Urothelium cell line (cell line): ENCODE measurements around the gene KYNU.

Experiments used
- DNase-seq: peaks from one replicate; pipeline ENCODE4 v3.0.0; 2011; ENCODE audit warnings: low spot score, mixed read lengths
- FAIRE-seq: peaks from 2 replicates; lab custom pipeline; 2011; peaks lifted over from hg19 to GRCh38; lab: Jason Lieb, UNC

KYNU gene

DNA sequence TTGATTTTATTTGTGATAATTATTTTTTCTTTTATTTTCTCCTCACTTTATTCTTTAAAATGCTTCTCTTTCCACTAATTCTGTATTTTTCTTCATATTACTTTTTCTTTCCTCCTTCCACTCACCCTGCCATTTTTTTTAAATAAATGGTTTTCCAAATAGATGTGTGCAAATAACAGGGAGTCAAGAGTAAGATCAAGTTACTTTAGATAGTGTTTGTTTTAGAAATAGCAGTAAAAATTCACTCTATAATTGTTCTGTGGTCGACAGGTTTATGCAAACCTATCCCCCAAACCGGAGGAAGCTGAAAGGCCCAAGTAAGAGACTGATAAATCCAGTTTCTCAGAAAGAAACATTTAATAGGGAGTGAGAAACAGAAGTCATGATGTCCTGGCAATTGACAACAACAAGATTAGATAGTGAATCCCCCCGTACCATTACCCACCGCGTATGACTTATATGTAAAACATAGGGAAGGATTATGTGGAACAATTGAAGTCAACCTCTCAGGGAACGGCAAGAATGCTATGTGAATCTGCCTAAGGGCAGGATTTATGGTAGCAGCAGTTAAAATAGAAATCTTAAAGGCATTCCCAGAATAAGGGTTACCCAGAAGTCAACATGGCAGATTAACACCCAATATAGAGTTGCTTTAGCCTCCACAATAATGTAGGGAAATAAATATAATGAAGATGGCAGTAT is 75.5 kb downstream of the KYNU start:
- no peak for FAIRE-seq
- no peak for DNase-seq

DNA sequence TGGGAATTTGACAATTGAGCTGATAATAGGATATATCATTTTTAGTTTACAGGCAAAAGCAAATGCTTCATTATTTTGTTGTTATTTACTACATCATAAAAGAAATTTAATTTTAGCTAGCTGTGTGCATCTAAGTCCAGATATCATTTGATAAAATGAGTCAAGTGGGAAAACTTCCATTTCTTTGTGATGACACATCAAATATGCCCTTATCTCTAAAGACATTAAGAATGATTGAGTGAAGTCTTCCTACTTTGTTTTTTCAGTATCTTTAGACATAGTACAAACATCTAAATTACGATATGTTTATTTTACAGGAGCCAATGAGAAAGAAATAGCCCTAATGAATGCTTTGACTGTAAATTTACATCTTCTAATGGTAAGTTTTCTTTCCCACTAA is 77.0 kb downstream of the KYNU start:
- FAIRE-seq = no peak
- DNase-seq = no peak

DNA sequence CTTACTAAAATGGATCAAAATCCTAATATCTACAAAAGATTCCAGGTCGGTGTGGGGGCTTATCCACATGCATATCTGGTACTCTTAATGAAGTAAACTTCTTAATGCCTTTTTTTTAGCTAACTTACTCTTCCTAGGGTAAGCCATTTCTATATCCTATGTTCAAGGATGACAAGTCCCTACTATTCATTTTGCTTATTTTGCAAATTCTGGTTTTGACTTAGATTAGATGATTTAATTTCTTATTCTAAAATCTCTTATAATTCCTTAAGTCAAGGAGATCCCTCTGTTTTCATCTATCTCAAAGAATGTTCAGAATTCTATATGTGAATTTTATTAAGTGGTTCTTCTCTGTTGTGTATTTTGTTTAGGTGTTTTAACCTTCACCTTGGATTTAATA is 79.7 kb downstream of the KYNU start:
- FAIRE-seq = no peak
- DNase-seq = no peak

DNA sequence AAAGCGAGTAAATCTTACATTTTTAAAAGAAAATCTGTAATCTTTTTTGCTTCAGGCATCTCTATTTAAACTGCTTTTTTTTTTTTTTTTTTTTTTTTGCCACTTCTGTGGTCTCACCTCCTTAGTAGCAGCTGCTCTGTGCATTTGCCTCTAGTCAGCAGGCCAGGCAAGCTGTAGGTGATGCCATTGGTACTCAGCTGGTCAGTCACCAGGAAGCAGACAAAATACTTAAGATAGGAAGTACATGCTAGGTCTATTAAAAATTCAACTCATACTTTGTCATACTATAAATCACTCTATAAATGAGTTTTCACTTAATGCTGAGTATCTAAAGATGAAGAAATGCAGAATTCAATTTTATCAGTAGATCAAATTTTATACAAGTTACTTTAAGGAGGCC is 83.7 kb downstream of the KYNU start:
- no peak for FAIRE-seq
- DNase-seq = no peak

DNA sequence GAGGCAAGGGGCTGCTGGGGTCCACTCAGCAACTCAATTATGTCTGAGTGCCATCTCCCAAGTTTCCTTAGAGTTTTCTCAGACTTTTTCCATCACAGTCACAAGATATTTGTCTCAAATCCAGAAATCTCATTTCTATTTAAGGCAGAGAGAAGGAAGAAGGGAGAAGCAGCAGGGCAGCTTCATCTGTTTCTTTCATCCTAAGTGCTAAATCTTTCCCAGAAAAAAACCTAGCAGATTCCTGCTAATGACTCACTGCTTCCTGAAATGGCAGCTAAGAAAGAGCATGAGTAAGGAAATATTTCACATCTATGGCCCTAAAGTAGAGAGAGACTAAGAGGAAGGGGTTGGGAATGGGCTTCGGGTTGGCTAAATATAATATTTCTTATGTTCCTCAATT is 88.0 kb downstream of the KYNU start:
- FAIRE-seq (no peak), DNase-seq (no peak)

DNA sequence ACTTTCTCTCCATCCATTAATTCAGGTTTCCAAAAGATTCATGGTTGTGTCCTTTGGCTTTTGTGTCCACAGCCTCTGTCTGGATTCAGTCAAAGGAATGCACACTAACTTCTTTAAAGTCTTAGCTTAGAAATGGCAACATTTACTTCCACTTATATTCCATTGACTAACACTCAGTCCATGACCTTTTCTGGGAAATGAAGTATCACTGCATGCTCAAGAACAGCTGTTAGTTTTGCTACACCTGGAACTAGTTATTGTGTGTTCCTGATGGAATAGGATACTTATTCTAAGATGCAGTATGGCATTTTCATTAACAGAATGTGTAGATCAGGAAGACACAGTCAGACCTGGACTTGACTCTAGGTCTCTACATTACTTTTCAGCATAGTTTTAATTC is 88.8 kb downstream of the KYNU start:
- DNase-seq = no peak
- no peak for FAIRE-seq

DNA sequence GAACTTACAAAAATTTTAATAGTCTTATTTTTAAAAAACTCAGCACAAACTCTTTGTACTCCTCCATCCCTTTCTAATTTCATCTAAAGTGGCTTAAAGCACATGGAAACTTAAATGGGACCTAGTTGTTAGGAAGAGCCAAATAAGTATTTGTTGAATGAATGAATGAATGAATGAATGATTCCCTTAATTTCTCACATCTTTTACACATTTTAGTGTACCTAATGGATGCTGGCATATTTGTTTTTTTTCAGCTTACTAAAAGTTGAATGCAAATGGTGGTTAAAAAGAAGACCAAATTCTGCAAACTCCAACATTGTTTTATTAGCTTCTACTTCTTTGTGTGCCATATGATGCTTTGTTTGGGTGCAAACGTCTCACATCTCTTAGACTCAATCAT is 89.6 kb downstream of the KYNU start:
- FAIRE-seq = no peak
- DNase-seq = no peak

DNA sequence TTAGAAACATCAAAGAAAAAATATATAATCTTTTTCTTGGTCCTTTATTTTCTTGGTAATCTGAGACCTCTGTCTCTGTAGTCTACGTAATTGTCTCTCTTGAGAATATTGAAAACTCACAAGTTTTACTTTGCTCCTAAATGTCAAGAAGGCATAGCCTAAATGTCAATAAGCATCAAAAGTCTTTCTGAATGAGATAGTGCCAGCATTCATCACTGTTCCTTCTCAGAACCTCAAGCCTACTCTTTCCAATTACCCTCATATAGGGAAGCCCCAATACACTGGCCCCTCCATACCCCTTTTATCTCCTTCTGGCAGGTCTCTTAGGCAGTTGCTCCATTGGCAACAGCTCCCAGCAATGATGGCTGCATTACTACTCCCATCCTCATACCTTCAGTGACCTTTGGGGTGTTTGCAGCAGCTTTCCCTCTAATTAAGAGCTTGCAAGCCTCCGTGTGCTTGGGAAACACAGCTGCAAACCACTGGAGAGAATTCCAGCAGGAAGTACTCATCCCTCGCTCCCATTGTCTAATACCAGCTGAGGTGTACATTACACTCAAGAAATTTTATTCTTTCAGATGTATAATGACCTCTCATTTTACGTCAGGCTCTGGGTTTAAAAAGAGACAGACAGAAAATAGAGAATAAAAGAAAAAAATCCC is 95.8 kb downstream of the KYNU start:
- no peak for DNase-seq
- FAIRE-seq = no peak

DNA sequence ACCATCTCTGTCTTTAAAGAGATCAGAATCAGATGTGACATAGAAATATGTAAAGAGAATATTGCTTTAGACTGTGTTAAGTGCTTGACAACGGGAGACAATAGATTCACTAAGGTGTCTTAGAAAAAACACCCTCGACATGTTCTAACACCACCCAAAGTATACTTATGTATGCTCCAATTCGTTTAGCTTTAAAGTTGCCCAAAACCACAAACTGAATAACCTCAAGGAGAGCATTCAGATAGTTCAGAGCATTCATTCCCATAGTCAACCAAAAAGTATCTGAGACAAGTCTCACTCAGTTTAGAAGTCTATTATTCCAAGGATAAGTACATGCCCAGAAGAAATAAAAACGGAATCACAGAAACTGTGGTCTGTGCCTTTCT is 96.4 kb downstream of the KYNU start:
- FAIRE-seq (peak; percentile 13), DNase-seq (no peak)

DNA sequence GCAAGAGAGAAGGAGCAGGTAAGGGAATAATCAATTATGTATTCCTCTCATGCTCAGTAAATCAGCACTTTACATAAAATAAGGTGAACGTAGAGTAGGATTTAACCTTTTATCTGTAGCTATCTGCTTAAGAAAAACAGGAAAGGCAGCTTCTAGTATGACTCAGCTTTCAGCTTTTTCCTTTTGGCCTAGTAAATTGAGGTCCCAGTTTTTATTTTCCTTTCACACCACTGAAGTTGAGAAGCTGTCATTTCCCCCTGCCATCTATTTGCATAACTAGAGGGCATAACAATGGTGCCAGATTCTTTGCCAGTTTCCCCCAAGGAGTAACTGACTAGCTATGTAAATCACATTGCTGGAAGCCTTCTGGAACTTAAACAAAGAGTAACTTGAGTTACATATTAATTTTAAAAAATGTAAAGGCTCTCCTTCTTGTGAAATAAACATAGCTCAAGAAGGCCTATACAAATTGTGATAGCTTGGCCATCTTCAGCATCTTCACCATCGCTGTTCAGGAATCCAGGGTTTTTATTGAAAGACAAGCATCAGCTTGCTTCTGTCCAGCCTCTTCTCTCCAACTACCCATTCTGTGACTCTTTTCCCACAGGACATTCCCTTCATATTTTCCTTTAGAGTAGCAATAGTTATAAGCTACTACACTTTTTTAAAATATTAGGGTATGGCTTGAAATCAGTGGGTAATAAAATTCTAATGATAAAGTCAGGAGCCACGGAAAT is 97.0 kb downstream of the KYNU start:
- no peak for FAIRE-seq
- no peak for DNase-seq

DNA sequence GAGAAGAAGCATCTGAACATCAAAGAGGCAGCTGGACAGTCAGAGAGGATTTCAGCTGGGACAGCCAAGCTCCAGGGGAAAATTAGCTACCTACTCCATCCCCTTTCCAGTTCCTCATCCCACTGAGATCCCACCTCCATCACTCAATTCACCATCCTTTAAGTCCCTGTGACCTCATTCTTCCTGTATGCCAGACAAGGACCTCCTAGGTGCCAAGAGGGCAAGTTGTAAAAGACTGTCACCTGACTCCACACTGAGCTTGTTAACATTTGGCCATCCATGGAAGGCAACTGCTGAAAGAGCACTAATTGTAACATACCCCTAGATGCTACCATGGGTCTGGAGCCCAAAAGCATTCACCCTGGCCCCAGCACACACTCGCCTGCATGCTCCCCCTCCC is 97.8 kb downstream of the KYNU start:
- no peak for FAIRE-seq
- no peak for DNase-seq

DNA sequence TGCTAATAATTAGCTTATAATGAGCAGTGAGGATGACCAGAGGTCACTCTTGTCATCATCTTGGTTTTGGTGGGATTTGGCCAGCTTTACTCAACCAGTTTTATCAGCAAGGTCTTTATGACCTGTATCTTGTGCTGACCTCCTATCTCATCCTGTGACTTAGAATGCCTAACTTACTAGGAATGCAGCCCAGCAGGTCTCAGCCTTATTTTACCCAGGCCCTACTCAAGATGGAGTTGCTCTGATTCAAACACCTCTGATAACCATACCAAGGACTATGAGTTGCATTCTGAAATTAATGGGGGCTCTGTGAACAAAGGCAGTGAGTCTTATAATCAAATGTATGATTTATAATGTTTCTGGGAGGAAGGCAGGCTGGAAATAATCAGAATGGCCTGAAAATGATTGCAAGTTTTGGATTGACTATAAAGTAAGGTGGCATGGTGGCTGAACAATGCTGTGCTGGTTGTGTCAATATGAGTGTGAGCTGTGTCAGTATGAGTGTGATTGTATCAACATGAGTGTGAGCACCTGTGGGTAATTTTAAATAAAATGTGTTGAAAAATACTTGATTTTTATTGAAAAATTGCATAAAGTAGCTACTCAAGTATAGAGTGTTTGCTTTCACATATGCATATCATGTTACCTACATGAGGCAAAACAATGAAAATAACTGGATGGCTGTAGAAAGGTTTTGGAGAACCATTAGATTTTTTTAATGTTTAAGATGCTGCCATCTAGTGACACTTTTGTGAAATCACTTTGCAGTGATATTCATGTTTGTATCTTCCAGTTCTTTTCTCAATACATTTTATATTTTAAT is 103.0 kb downstream of the KYNU start:
- DNase-seq (peak; percentile 21), FAIRE-seq (no peak)

DNA sequence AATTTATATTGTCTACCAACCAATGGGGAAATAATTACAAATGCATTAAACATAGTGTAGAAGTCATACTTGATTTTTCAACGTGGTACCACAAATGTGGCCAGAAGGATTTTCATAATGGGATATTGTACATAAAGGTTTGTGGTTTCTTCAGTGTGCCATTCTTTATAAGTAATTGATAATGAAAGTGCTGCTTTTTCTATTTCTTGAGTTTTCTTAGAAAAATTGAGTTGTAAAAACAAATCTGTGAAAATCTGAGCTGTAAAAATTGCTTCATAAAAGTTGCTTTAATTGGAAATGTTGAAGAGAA is 103.6 kb downstream of the KYNU start:
- no peak for DNase-seq
- no peak for FAIRE-seq

DNA sequence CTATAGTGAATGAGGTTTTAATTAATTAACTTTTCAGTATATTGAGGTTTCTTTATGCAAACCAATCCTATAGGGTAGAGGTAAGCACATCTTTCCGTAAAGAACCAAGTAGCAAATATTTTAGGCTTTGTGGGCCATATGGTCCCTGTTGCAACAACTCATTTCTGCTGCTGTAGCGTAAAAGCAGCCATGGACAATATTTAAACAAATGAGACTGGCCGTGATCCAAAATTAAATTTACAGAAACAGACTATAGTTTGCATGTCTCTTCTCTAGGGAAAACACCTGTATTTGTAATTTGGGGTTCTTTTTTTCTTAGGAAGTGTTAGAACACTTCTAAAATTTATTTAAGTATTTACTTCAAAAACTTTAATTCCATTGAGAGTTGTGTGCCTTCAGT is 104.3 kb downstream of the KYNU start:
- no peak for FAIRE-seq
- DNase-seq = no peak

DNA sequence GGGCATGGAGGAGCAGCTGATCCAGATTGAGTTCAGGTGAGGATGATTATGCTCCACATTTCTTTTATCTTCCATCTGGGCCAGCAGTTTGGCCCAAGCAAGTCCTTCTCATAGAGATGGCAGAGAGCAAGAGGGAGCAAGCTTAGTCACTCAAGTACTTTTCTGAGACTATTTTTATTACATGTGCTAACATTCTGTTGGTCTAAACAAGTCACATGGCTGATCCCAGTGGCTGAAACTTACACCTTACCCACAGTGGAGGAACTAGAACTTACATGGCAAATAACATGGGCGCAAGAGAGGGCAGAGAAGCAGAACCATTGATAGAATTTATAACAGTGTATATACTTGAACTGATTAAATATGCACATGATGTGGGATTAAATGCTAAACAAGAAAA is 105.7 kb downstream of the KYNU start:
- no peak for FAIRE-seq

DNA sequence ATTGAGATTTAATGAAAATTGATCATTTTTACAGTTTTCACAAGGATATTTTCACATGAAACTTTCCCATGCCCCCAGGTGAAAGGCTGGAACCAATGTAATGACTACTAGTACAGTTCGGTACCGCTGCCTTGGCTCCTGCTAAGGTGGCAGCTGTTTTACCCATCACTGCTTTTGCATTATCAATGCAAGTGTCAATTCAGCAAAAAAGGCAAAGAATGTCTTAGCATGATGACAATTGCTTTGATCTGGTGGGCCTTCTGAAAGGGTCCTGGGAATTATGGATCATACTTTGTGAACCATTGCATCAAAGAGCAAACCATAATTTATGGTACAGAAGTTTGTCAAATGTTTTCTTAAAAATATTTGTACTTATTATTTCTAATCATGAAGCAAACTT is 107.2 kb downstream of the KYNU start:
- no peak for FAIRE-seq
- no peak for DNase-seq

More for the DNA sequence above, 105.7 kb downstream of the KYNU start:
- DNase-seq = no peak

DNA sequence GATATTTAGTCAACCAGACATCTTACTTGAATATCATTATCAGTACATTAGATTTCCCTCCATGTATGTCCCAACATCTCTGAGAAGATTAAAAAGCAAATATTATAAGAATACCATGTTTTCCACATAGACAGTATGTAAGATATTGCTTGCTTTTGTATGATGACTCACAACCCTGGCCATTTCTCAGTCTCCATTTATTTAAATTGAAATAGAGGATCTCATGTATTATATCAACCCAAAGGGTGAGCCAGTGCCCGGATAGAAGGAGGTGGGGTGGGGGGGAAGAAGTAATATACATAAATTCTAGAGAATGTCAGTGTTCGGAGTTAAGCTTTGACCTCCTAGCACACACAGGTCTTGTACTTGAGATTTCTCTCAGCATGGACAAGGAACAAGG is 109.6 kb downstream of the KYNU start:
- DNase-seq = no peak
- FAIRE-seq = no peak

DNA sequence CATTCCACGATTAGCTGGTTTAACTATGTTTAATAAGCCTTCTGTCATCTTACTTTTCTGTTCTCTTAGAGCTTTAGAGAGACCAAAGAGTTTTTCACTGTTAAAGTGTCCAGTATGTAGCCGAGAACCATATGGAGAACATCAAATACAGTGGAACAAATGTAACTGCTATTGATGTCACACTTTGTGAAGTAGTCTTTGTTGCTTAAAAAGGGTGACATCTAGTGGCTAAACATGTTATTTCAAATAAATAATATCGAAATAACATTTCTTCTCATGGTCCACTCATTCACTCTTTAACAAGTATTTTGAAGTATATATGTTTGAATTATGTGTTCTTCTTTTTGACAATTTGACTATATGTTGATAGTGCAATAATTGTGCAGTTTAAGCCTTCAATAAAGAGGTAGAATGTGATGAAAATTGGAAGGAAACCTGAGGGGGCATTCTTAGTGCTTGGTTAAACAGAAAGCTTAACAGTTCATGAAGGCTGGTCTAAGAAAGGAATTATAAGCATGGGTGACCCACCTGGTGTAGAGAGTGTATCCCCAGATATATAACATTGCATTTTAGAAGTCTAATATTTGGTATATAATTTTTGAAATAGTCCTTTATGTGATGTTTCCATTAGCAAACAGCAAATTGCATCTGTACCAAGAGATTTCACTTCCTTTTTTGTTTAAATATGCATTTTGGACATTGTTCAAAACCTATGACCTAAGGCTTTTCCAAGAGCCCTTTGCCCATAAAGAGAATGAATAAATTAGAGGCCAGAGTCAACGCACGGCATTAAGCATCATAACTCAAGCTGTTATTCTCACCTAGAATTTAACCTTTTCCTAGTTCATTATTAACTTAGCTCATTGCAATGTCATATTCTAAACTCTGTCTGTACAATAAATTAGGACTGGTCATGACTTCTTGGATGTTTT is 112.1 kb downstream of the KYNU start:
- no peak for FAIRE-seq

DNA sequence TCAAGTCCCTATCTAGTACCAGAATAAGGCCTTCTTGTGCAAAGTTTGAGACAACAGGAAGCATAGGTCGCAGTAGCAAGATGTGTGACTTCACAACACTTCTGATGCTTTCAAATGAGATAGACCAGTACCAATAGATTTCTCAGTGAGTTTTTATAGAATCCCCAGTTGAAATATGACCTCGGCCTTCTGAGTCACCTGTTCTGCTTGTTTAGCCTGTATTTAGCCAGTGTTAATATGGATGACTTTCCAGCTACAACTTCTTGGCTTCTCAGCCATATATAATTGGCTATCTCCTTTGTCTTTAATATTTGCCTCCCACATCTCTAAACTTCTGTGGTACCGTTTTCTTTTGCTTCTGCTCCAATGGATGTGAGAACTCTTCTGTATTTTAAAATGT is 113.8 kb downstream of the KYNU start:
- no peak for FAIRE-seq
- no peak for DNase-seq

More for the DNA sequence above, 112.1 kb downstream of the KYNU start:
- peak; percentile 16 for DNase-seq

DNA sequence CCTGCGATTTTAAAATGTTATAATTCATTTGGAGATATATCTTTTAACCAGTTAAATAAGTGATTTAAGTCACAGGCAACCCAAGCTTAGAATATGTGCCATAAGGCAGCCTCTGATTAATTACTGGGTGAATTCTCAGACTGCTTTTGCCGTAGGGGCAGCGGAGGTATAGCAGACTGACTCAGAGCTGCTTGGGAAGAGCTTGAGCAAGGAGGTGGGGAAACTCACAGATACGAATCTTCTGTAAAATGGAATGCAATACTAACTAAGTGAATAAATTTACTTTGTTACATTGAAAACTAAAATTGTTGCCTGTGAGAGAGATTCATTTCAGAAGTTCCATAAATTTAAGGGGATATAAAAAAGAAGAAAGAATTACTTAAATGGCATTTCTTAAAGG is 115.4 kb downstream of the KYNU start:
- no peak for FAIRE-seq
- no peak for DNase-seq
